Adrenal gland (tissue), 12 donors: Measurements from ENCODE around the gene OSBPL6. TPM values are rescaled to one million over a fixed set of nuclear protein-coding genes. Genes with fewer than 3 reads are reported as not detected.
"Not testable (repeated sequence)": the region's sequence is repeated elsewhere in the genome, so short reads cannot be mapped to it uniquely, and the experiment has no call there.

Experiments
- DNase-seq, 7 donors: peaks; one replicate each; pipeline ENCODE4 v3.0.0-alpha.2; 2019 to 2020
- H3K27ac ChIP-seq, 5 donors: fragments of 200-600 bp; sonication (generic) in 4 of 5; 1 replicate in 3 of 5; 2 replicates in 2 of 5; pipeline versions ENCODE4 v1.5.1 to v1.8.0; 2016 to 2020; ENCODE audit warnings: mild to moderate bottlenecking in 1 of 5
- H3K27me3 ChIP-seq: fragments of 200-600 bp; 2 replicates; pipeline ENCODE4 v1.8.0; 2021
- H3K36me3 ChIP-seq, 2 donors: fragments of 200-600 bp; replicated peaks in 1 of 2; 1 replicate in 1 of 2; 2 replicates in 1 of 2; pipeline versions ENCODE4 v1.5.1 to v1.8.0; 2018 to 2022
- H3K4me1 ChIP-seq, 2 donors: fragments of 200-600 bp; replicated peaks in 1 of 2; 1 replicate in 1 of 2; 2 replicates in 1 of 2; pipeline versions ENCODE4 v1.5.1 to v1.8.0; 2018 to 2021
- H3K4me3 ChIP-seq, 4 donors: fragments of 200-600 bp; sonication (generic) in 3 of 4; one replicate each; pipeline ENCODE4 v1.5.1; 2016 to 2018
- H3K9me3 ChIP-seq, 3 donors: fragments of 200-600 bp; sonication (generic) in 1 of 3; replicated peaks in 1 of 3; 1 replicate in 2 of 3; 2 replicates in 1 of 3; pipeline versions ENCODE4 v1.5.1 to v1.8.0; 2016 to 2021
- CTCF ChIP-seq, 6 experiments: fragments of 450-650 bp in 4 of 6; fragments of 200-600 bp in 2 of 6; sonication (generic) in 1 of 6; IDR thresholded peaks; 1 replicate in 5 of 6; 2 replicates in 1 of 6; pipeline versions ENCODE4 v1.5.1 to v1.8.0; 2016 to 2021; ENCODE audit warnings: antibody characterized with exemption in 6 of 6, mild to moderate bottlenecking in 2 of 6, moderate library complexity in 1 of 6
- POLR2A ChIP-seq, 2 donors: fragments of 450-650 bp; IDR thresholded peaks; one replicate each; pipeline ENCODE4 v1.6.1; 2017; ENCODE audit warnings: antibody characterized with exemption in 2 of 2, mild to moderate bottlenecking in 2 of 2, moderate library complexity in 1 of 2
- WGBS, 4 donors: extraction: QIAGEN DNeasy Blood & Tissue Kit in 2 of 4; methylation state at CpG; one replicate each; pipeline versions ENCODE4 v1.1.5 to v1.1.7; 2013 to 2017; 5-methylcytosine and 5-hydroxymethylcytosine counted together
- intact Hi-C, 2 donors: fragments of 100-400 bp; cut with DNase I; formaldehyde crosslinking; loops; one replicate each; pipeline versions ENCODE4 v1.14.1 to v1.15.0; 2022 to 2023
- polyA plus RNA-seq, 3 donors: library from polyadenylated mRNA; stranded (reverse); fragments of 200-250 nt in 2 of 3; fragments of 350-450 nt in 1 of 3; fragmentation: Illumina TruSeq in 1 of 3; extraction: RNeasy Lipid Tissue Mini Kit (QIAGEN cat#74804) in 1 of 3; gene quantifications; one replicate each; pipeline ENCODE4 v1.2.3, GENCODE V29; 2013 to 2014
- total RNA-seq, 9 donors: library from RNA; depleted of rRNA in 4 of 9; stranded (reverse); fragments of >200 nt in 4 of 9; fragments of 120-200 nt in 1 of 9; fragmentation: NEBNext Ultra II Directional in 1 of 9; extraction: Animal tissue kit (Norgen Biotek cat#: 25700) in 1 of 9; gene quantifications; one replicate each; pipeline versions ENCODE4 v1.1.0 to v1.2.4, GENCODE V29; 2013 to 2023
- donor health status: healthy with polysubstance abuse.
- donor health status: Bipolar disorder and iron deficiency.
- donor health status: DM: yes; HTN: yes; CAD: no.
- donor health status: DM: no; HTN: no; CAD: no.
- donor health status: DM: no; HTN: no; CAD: no.
- donor health status: DM: yes; HTN: yes; CAD: no.

OSBPL6 gene
- total and polyA plus RNA-seq, 12 donors = 0.16 to 12.0 (median 0.98) TPM; not detected in 1

- 86 to 96% (median 90%) methylated on average over 4 of the region's 4 CpGs for WGBS, 4 donors
- TF ChIP-seq POLR2A (IDR thresholded peaks at IDR 0.05) = no peak
- TF ChIP-seq CTCF (IDR thresholded peaks at IDR 0.05) = no peak
- intact Hi-C loops = no loop called here
- no peak overlapping the region for H3K27ac ChIP-seq
- H3K4me1 ChIP-seq = no peaks in the 10 kb centered on the region
- H3K27me3 ChIP-seq = peaks cover 4% of the 10 kb centered on the region
- no peak for DNase-seq
- H3K9me3 ChIP-seq = no peaks in the 10 kb centered on the region
- H3K36me3 ChIP-seq = no peaks in the 10 kb centered on the region
- H3K4me3 ChIP-seq = no peak overlapping the region
Measured at GRCh38 chr2:178315078-178315477, 120.8 kb downstream of the OSBPL6 start.

GRCh38 chr2:178315488-178315948 is 121.2 kb downstream of the OSBPL6 start:
- TF ChIP-seq POLR2A (IDR thresholded peaks at IDR 0.05) (no peak), CTCF (IDR thresholded peaks at IDR 0.05) (no peak)
- WGBS, 4 donors = 32 to 46% (median 40%) methylated on average over 3 of the region's 3 CpGs
- Histone ChIP-seq H3K27me3 (peaks cover 4% of the 10 kb centered on the region), H3K4me1 (no peaks in the 10 kb centered on the region), H3K4me3 (no peak overlapping the region), H3K9me3 (no peaks in the 10 kb centered on the region), H3K36me3 (no peaks in the 10 kb centered on the region), H3K27ac (no peak overlapping the region)
- intact Hi-C loops = no loop called here
- no peak for DNase-seq

GRCh38 chr2:178317811-178318210 is 123.5 kb downstream of the OSBPL6 start:
- H3K9me3 ChIP-seq = no peaks in the 10 kb centered on the region
- H3K4me1 ChIP-seq = no peaks in the 10 kb centered on the region
- no peak for DNase-seq
- intact Hi-C loops = no loop called here
- no peak overlapping the region for H3K27ac ChIP-seq
- TF ChIP-seq CTCF (IDR thresholded peaks at IDR 0.05) (no peak), POLR2A (IDR thresholded peaks at IDR 0.05) (no peak)
- no peaks in the 10 kb centered on the region for H3K36me3 ChIP-seq
- H3K27me3 ChIP-seq = no peaks in the 10 kb centered on the region
- no peak overlapping the region for H3K4me3 ChIP-seq
- 62 to 82% (median 70%) methylated on average over 3 of the region's 3 CpGs for WGBS, 4 donors

- intact Hi-C loops = no loop called here
- Histone ChIP-seq H3K4me1 (no peaks in the 10 kb centered on the region), H3K9me3 (no peaks in the 10 kb centered on the region), H3K36me3 (no peaks in the 10 kb centered on the region), H3K27me3 (no peaks in the 10 kb centered on the region), H3K27ac (no peak overlapping the region), H3K4me3 (no peak overlapping the region)
- 73 to 78% (median 77%) methylated on average over 4 of the region's 4 CpGs for WGBS, 4 donors
- TF ChIP-seq POLR2A (IDR thresholded peaks at IDR 0.05) = no peak
- no peak for DNase-seq
Measured at GRCh38 chr2:178320011-178320585, 125.8 kb downstream of the OSBPL6 start.

- intact Hi-C loops = no loop called here
Measured at GRCh38 chr2:178322068-178322467, 127.8 kb downstream of the OSBPL6 start.

GRCh38 chr2:178323331-178323730 is 129.0 kb downstream of the OSBPL6 start:
- intact Hi-C loops, H3K27me3 ChIP-seq, H3K9me3 ChIP-seq, H3K4me3 ChIP-seq, H3K4me1 ChIP-seq, DNase-seq, H3K27ac ChIP-seq, H3K36me3 ChIP-seq: not testable (repeated sequence)
- WGBS, 4 donors = 81 to 87% (median 84%) methylated on average over 6 of the region's 6 CpGs

More at GRCh38 chr2:178322068-178322467, 127.8 kb downstream of the OSBPL6 start:
- 42 to 52% (median 44%) methylated on average over 3 of the region's 3 CpGs for WGBS, 4 donors
- no peak overlapping the region for H3K4me3 ChIP-seq
- H3K36me3 ChIP-seq = no peaks in the 10 kb centered on the region
- H3K4me1 ChIP-seq = no peaks in the 10 kb centered on the region
- no peak overlapping the region for H3K27ac ChIP-seq
- H3K27me3 ChIP-seq = no peaks in the 10 kb centered on the region
- no peaks in the 10 kb centered on the region for H3K9me3 ChIP-seq
- no peak for TF ChIP-seq CTCF (IDR thresholded peaks at IDR 0.05)
- no peak for TF ChIP-seq POLR2A (IDR thresholded peaks at IDR 0.05)
- no peak for DNase-seq
